Aortic smooth muscle cell (primary cell): ENCODE data around the gene C2orf42. TPM values are rescaled to one million over a fixed set of nuclear protein-coding genes. Genes with fewer than 3 reads are reported as not detected.

Source experiments
- total RNA-seq: library from RNA; depleted of rRNA; stranded (reverse); fragments of >200 nt; gene quantifications from 2 replicates; pipeline ENCODE4 v1.2.3, GENCODE V29; 2014

Gene C2orf42
- 16.0 and 18.0 TPM in 2 replicates for total RNA-seq

DNA sequence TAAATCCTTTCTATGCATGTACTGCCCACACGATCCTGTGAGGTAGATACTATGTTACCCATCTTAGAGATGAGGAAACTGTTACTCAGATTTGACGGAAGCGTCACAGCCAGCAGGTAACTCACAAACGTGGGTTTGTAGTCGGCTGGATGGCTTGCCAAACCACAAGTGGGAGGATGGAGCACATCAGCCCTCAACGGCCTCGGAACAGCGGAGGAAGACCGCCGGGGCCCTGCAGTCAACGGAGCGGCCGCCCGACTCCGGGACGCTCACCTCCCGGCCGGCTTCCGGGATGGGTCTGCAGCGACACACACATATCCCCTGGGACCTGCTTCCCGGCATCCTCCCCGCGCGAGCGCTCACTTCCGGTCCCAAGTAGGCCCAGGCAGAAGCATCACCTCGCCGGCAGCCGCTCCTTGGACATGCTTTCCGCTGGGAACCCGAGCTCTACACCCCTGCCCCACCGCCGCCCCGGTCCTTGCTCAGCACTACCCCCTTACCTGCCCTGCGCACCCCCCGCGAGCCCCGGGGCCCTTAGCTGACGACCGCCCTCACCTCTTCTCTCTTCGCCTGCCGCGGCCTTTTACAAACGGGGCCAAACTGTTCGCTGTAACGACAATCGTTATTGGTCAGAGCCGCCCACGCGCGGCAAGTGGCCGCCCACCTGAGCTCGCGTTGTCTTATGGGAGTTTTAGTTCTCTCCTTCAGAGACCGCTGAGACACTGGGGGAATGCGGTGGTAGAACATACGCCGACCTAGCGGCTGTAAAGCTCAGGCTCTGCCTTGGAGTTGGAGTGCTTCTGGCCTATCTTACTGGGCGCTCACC is at the start of gene C2orf42:
Gene C2orf42 (minus strand): TSS at position 602 of the 826 bp plus-strand sequence. CDS start 9,034 bp downstream, outside the sequence.

Other genes starting within 250 kb of the C2orf42 start
- gene ASPRV1, start 229.4 kb downstream of the C2orf42 start, total RNA-seq, result 0.31 and 0.53 TPM in 2 replicates
- gene PCBP1, start 103.5 kb downstream of the C2orf42 start, total RNA-seq, result 26.3 and 40.6 TPM in 2 replicates
- gene TIA1, start 57.6 kb upstream of the C2orf42 start, total RNA-seq, result 93.3 and 123 TPM in 2 replicates
- gene PCYOX1, start 67.1 kb upstream of the C2orf42 start, total RNA-seq, result 73.5 and 91.5 TPM in 2 replicates
- 151 and 215 TPM in 2 replicates for gene SNRPG, start 102.7 kb upstream of the C2orf42 start, total RNA-seq
- 19.7 and 22.2 TPM in 2 replicates for gene FAM136A, start 111.0 kb upstream of the C2orf42 start, total RNA-seq